GM12878 (cell line): ENCODE results near the gene WHAMM. TPM values are rescaled to one million over a fixed set of nuclear protein-coding genes. Genes with fewer than 3 reads are reported as not detected.
"Not testable (repeated sequence)": the region's sequence is repeated elsewhere in the genome, so short reads cannot be mapped to it uniquely, and the experiment has no call there.

Source experiments
- ATAC-seq: fragments of 200-7000 bp; cut with Tn5 transposase; 3 replicates; pipeline ENCODE4 v1.9.1; 2020; ENCODE audit warnings: mild to moderate bottlenecking, moderate library complexity
- BruUV-seq: library from RNA; stranded (reverse); fragments of 400-500 nt; replicated peaks from 2 replicates; lab custom pipeline; 2021; lab: Mats Ljungman, UMichigan
- CTCF ChIA-PET: fragments of 300-600 bp; sonication (Branson Sonifier 250); formaldehyde crosslinking; extraction: SDS; loops from one replicate; lab custom pipeline; 2021; ENCODE audit warnings: inconsistent platforms; lab: Yijun Ruan, JAX
- POLR2A ChIA-PET: fragments of 350-600 bp; formaldehyde crosslinking; extraction: SDS; loops from one replicate; lab custom pipeline; 2021; ENCODE audit warnings: inconsistent platforms; lab: Charles Lee
- RAD21 ChIA-PET: fragments of 300-600 bp; sonication (Branson Sonifier 250); formaldehyde crosslinking; loops from one replicate; lab custom pipeline; 2023; ENCODE audit warnings: antibody characterized with exemption; ENCODE audit not compliant: unreplicated experiment; lab: Charles Lee
- SMC1A ChIA-PET: fragments of 300-600 bp; sonication (Branson Sonifier 250); formaldehyde crosslinking; loops from one replicate; lab custom pipeline; 2023; ENCODE audit not compliant: unreplicated experiment, uncharacterized antibody; lab: Charles Lee
- DNase-seq: peaks from one replicate; pipeline ENCODE4 v3.0.0-alpha.2; 2011; ENCODE audit warnings: low read depth, low spot score
- FAIRE-seq: peaks from 3 replicates; lab custom pipeline; 2011; peaks lifted over from hg19 to GRCh38; lab: Jason Lieb, UNC
- H2AFZ ChIP-seq: 2 replicates; pipeline ENCODE4 v1.6.0; 2011; ENCODE audit warnings: low read depth, low read length, control low read depth; ENCODE audit not compliant: control insufficient read depth
- H3K27ac ChIP-seq: 2 replicates; pipeline ENCODE4 v1.5.1; 2011; ENCODE audit warnings: control low read depth; ENCODE audit not compliant: control insufficient read depth, insufficient read depth
- H3K27me3 ChIP-seq, 2 experiments: replicated peaks in 1 of 2; 2 replicates each; pipeline versions ENCODE4 v1.6.0 to v1.6.1; 2011; ENCODE audit warnings: low read length in 1 of 2; ENCODE audit not compliant: control insufficient read depth in 2 of 2, insufficient read depth in 2 of 2
- H3K36me3 ChIP-seq, 2 experiments: 2 replicates each; pipeline ENCODE4 v1.5.1; 2011; ENCODE audit warnings: low read length in 1 of 2; ENCODE audit not compliant: control insufficient read depth in 2 of 2, insufficient read depth in 2 of 2
- H3K4me1 ChIP-seq: 2 replicates; pipeline ENCODE4 v1.6.1; 2011; ENCODE audit warnings: mild to moderate bottlenecking, low read length, moderate library complexity, mixed read lengths; ENCODE audit not compliant: control insufficient read depth, insufficient read depth
- H3K4me2 ChIP-seq: 2 replicates; pipeline ENCODE4 v1.6.0; 2011; ENCODE audit warnings: control low read depth; ENCODE audit not compliant: control insufficient read depth, insufficient read depth
- H3K4me3 ChIP-seq: fragments of 200-600 bp; sonication (generic); 2 replicates; pipeline ENCODE4 v1.5.1; 2016
- H3K79me2 ChIP-seq: 2 replicates; pipeline ENCODE4 v1.6.0; 2011; ENCODE audit warnings: low read length; ENCODE audit not compliant: control insufficient read depth, insufficient read depth
- H3K9ac ChIP-seq: 2 replicates; pipeline ENCODE4 v1.8.0; 2011; ENCODE audit warnings: low read length, control low read depth, mixed read lengths; ENCODE audit not compliant: control insufficient read depth, insufficient read depth
- H3K9me3 ChIP-seq: replicated peaks from 3 replicates; pipeline ENCODE4 v1.5.1; 2011; ENCODE audit warnings: mild to moderate bottlenecking, low read length; ENCODE audit not compliant: control insufficient read depth, insufficient read depth
- H4K20me1 ChIP-seq: 2 replicates; pipeline ENCODE4 v1.6.0; 2011; ENCODE audit not compliant: control insufficient read depth, insufficient read depth
- ASH2L ChIP-seq: fragments of 300-600, 200-600 bp; sonication (generic); IDR thresholded peaks from 2 replicates; pipeline ENCODE4 v1.6.1; 2017; ENCODE audit warnings: low read depth, mild to moderate bottlenecking, borderline replicate concordance
- CEBPB ChIP-seq, 2 experiments: fragments of 150-350 bp in 1 of 2; IDR thresholded peaks; 2 replicates each; pipeline ENCODE4 v1.6.1; 2012 to 2014; ENCODE audit warnings: low read depth in 2 of 2, low read length in 2 of 2, borderline replicate concordance in 1 of 2, inconsistent platforms in 1 of 2
- CHD4 ChIP-seq: fragments of 200-600 bp; sonication (generic); IDR thresholded peaks from 2 replicates; pipeline ENCODE4 v1.6.1; 2016; ENCODE audit warnings: mild to moderate bottlenecking
- FOXM1 ChIP-seq: IDR thresholded peaks from 2 replicates; pipeline ENCODE4 v1.6.1; 2012; ENCODE audit warnings: low read depth, mild to moderate bottlenecking, inconsistent platforms, low read length, moderate library complexity
- IRF4 ChIP-seq: IDR thresholded peaks from 2 replicates; pipeline ENCODE4 v1.6.1; 2011; ENCODE audit warnings: low read depth, low read length
- RB1 ChIP-seq: fragments of 450-650 bp; formaldehyde crosslinking; IDR thresholded peaks from 2 replicates; pipeline ENCODE4 v1.6.1; 2017; ENCODE audit warnings: mild to moderate bottlenecking, borderline replicate concordance
- RUNX3 ChIP-seq: IDR thresholded peaks from 2 replicates; pipeline ENCODE4 v1.6.1; 2012; ENCODE audit warnings: low read length, inconsistent platforms
- ZNF207 ChIP-seq: fragments of 450-650 bp; IDR thresholded peaks from 2 replicates; pipeline ENCODE4 v1.6.1; 2014; ENCODE audit warnings: antibody characterized with exemption, mild to moderate bottlenecking, borderline replicate concordance
- WGBS: methylation state at CpG from one replicate; pipeline ENCODE4 v1.1.6; 2016; ENCODE audit warnings: low lambda C conversion rate; ENCODE audit not compliant: insufficient replicate concordance, insufficient coverage; ENCODE audit errors: missing lambda C conversion rate; 5-methylcytosine and 5-hydroxymethylcytosine counted together
- in situ Hi-C: fragments of 300-500 bp; cut with MboI; formaldehyde crosslinking; loops from 9 replicates; pipeline ENCODE4 v1.14.3; 2018; ENCODE audit warnings: mixed read lengths
- intact Hi-C: fragments of 100-400 bp; cut with micrococcal nuclease; formaldehyde crosslinking; loops from one replicate; pipeline ENCODE4 v1.14.2; 2022; ENCODE audit not compliant: unreplicated experiment
- polyA plus RNA-seq, 11 experiments: library from polyadenylated mRNA; depleted of rRNA in 4 of 11; unstranded in 6 of 11; stranded (reverse) in 5 of 11; fragments of >200 nt; fragmentation: Nextera tagmentation in 4 of 11; fragmentation: Illumina TruSeq in 1 of 11; extraction: Ambion mirVana in 4 of 11; extraction: Trizol in 1 of 11; gene quantifications; 1 replicate in 1 of 11; 2 replicates in 10 of 11; pipeline versions ENCODE4 v1.2.1 to v1.2.3, GENCODE V29; 2011 to 2016; ENCODE audit warnings: inconsistent platforms in 2 of 11, missing spikeins in 2 of 11, low read depth in 1 of 11
- total RNA-seq, 4 experiments: library from RNA; depleted of rRNA in 3 of 4; stranded (reverse); fragments of >200 nt in 3 of 4; fragmentation: Illumina TruSeq in 1 of 4; extraction: Trizol in 1 of 4; gene quantifications; 2 replicates each; pipeline versions ENCODE4 v1.2.1 to v1.2.3, GENCODE V29; 2013 to 2021
- TF ChIP-seq, protein P1 (sequence below): fragments of 450-650 bp; IDR thresholded peaks from 2 replicates; pipeline ENCODE4 v1.6.1; 2016; ENCODE audit warnings: mild to moderate bottlenecking

Gene WHAMM
- total and polyA plus RNA-seq, 10 of the 15 experiments (the other 5 are each of a cell fraction or from before 2014, with no cell fraction given): 0.87 to 6.7 (median 2.5) TPM

DNA sequence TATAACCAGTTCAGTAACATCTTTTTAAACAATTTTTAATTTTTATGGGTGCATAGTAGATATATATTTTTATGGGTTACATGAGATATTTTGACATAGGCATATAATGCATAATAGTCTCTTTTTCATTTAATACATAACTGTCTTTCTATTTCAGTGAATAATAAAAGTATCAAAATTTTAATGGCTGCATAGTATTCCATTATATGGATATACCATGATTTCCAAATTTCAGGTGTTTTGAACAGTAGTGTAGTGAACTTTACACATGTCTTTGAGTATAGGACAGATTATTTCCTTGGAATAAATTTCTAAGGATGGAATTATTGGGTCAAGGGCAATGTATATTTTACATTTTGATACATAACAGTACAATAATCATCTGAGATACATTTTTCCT, 10.7 kb downstream of the WHAMM start:
- H3K79me2 ChIP-seq: no peaks in the 10 kb centered on the region; the same call in none of the 2 replicates
- ChIA-PET CTCF (no interaction called here), SMC1A (no interaction called here), POLR2A (no interaction called here), RAD21 (no interaction called here)
- H3K27me3 ChIP-seq: no peaks in the 10 kb centered on the region
- ATAC-seq: no peak
- H3K36me3 ChIP-seq: peaks cover 2 to 25% of the 10 kb centered on the region in 2 experiments
- no peak overlapping the region for H3K27ac ChIP-seq
- no peak overlapping the region for H3K9ac ChIP-seq
- no peak for TF ChIP-seq ASH2L
- no peak for TF ChIP-seq IRF4
- TF ChIP-seq CEBPB (IDR thresholded peaks at IDR 0.05; ENCODE audit: borderline replicate concordance in 1 of 2, low read depth in 2 of 2, low read length in 2 of 2): no peak
- TF ChIP-seq, protein P1, sequence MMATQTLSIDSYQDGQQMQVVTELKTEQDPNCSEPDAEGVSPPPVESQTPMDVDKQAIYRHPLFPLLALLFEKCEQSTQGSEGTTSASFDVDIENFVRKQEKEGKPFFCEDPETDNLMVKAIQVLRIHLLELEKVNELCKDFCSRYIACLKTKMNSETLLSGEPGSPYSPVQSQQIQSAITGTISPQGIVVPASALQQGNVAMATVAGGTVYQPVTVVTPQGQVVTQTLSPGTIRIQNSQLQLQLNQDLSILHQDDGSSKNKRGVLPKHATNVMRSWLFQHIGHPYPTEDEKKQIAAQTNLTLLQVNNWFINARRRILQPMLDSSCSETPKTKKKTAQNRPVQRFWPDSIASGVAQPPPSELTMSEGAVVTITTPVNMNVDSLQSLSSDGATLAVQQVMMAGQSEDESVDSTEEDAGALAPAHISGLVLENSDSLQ: no peak
- no peak for TF ChIP-seq ZNF207
- TF ChIP-seq CHD4: no peak
- TF ChIP-seq RUNX3: no peak
- TF ChIP-seq FOXM1: no peak
- no peak for TF ChIP-seq RB1
- intact Hi-C loops: no loop called here
- H3K4me1 ChIP-seq: no peaks in the 10 kb centered on the region
- no peak for FAIRE-seq
- in situ Hi-C loops: no loop called here
- H3K9me3 ChIP-seq: no peaks in the 10 kb centered on the region
- no peaks in the 10 kb centered on the region for H4K20me1 ChIP-seq
- BruUV-seq: no TSS peak
- DNase-seq: no peak
- no peak overlapping the region for H3K4me3 ChIP-seq
- no peak overlapping the region for H3K4me2 ChIP-seq
- H2AFZ ChIP-seq: no peak overlapping the region

DNA sequence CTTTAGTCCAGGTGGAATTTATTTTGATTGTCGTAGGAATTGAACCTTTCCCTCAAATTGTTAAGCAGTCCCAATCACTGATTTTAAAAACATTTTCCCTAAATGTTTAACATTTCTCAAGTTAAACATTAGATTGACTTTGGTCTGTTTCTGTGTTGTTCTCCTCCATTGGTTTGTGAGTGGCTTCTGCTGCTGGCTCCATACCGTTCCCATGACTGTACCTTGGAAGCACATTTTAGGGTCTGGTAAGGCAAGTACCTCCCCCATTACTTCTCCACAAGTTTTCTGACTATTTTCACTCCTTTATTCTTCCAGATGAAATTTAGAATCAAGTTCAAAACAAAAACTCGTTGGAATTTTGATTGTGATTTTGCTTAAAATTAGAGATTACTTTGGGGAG, 12.0 kb downstream of the WHAMM start:
- H3K27me3 ChIP-seq, DNase-seq, H3K9ac ChIP-seq, FAIRE-seq, in situ Hi-C loops, CTCF ChIA-PET, BruUV-seq, H3K4me2 ChIP-seq, intact Hi-C loops, H4K20me1 ChIP-seq, H3K4me3 ChIP-seq, H3K4me1 ChIP-seq, ATAC-seq, RAD21 ChIA-PET, POLR2A ChIA-PET, H3K9me3 ChIP-seq, H3K79me2 ChIP-seq, H3K27ac ChIP-seq, H2AFZ ChIP-seq, SMC1A ChIA-PET: not testable (repeated sequence)
- peaks cover 3 to 23% of the 10 kb centered on the region in 2 experiments for H3K36me3 ChIP-seq
- 96% methylated on average over 3 of the region's 3 CpGs for WGBS

DNA sequence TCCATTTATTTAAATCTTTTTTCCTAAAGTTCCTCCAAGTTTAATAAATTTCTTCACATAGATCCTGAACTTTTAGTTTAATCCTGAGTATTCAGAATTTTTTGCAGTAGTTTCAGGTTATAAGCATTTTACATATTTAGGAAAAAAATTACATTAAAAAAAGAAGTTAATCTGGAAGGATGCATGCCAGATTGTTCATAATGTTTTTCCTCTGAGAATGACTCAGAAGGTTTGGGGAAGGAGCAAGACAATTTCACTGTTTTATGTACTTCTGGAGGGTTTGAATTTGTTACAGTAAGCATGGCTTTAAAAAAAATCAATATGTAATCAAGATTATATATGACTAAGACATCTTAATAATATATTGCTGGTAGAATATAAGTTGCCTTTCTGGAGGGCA, 12.4 kb downstream of the WHAMM start:
- H3K27me3 ChIP-seq, CTCF ChIA-PET, H3K9me3 ChIP-seq, ATAC-seq, H2AFZ ChIP-seq, RAD21 ChIA-PET, DNase-seq, H3K27ac ChIP-seq, H4K20me1 ChIP-seq, H3K4me3 ChIP-seq, H3K4me2 ChIP-seq, H3K4me1 ChIP-seq, H3K79me2 ChIP-seq, SMC1A ChIA-PET, POLR2A ChIA-PET, FAIRE-seq, H3K9ac ChIP-seq, intact Hi-C loops, in situ Hi-C loops: not testable (repeated sequence)
- TSS peak; percentile 13 for BruUV-seq
- H3K36me3 ChIP-seq: peaks cover 3 to 24% of the 10 kb centered on the region in 2 experiments
